GM19438 (cell line): ENCODE data around the gene MIEN1.
"Not testable (repeated sequence)": the region's sequence is repeated elsewhere in the genome, so short reads cannot be mapped to it uniquely, and the experiment has no call there.

ENCODE experiments used
- ATAC-seq: cut with Tn5 transposase; IDR thresholded peaks from one replicate; pipeline ENCODE4 v1.9.1; 2021; ENCODE audit warnings: low read depth; ENCODE audit not compliant: unreplicated experiment

The MIEN1 gene

GRCh38 chr17:39719563-39720355, 10.6 kb downstream of the MIEN1 start:
- ATAC-seq: no peak

GRCh38 chr17:39717660-39718059, 12.7 kb downstream of the MIEN1 start:
- ATAC-seq: no peak

GRCh38 chr17:39716879-39717536, 13.3 kb downstream of the MIEN1 start:
- ATAC-seq: no peak

- no peak for ATAC-seq
These were observed 14.1 kb downstream of the MIEN1 start for GRCh38 chr17:39716073-39716818.

GRCh38 chr17:39715375-39716072, 14.8 kb downstream of the MIEN1 start:
- ATAC-seq: no peak

- no peak for ATAC-seq
These were observed 16.1 kb downstream of the MIEN1 start for GRCh38 chr17:39714234-39714633.

GRCh38 chr17:39711851-39712250, 18.5 kb downstream of the MIEN1 start:
- ATAC-seq: no peak

- not testable (repeated sequence) for ATAC-seq
These were observed 19.3 kb downstream of the MIEN1 start for GRCh38 chr17:39711071-39711470.

GRCh38 chr17:39709998-39710964, 20.1 kb downstream of the MIEN1 start:
- ATAC-seq: no peak

GRCh38 chr17:39709319-39709997, 20.9 kb downstream of the MIEN1 start:
- no peak for ATAC-seq

- no peak for ATAC-seq
These were observed 23.4 kb downstream of the MIEN1 start for GRCh38 chr17:39706921-39707337.

- no peak for ATAC-seq
These were observed 23.9 kb downstream of the MIEN1 start for GRCh38 chr17:39706383-39706782.

- ATAC-seq: no peak
These were observed 24.5 kb downstream of the MIEN1 start for GRCh38 chr17:39705786-39706348.

- no peak for ATAC-seq
These were observed 25.3 kb downstream of the MIEN1 start for GRCh38 chr17:39704821-39705551.

GRCh38 chr17:39703913-39704312, 26.4 kb downstream of the MIEN1 start:
- ATAC-seq: no peak

GRCh38 chr17:39702901-39703893, 27.1 kb downstream of the MIEN1 start:
- ATAC-seq: no peak
